SK-N-SH treated with all-trans-retinoic acid at 6 μM for 48 hours (cell line): ENCODE results near the gene OR10A6.

Source experiments
- OSR1 ChIP-seq: fragments of 250-450 bp; sonication (Bioruptor Pico); IDR thresholded peaks from 2 replicates; pipeline ENCODE4 v1.8.0; 2022; ENCODE audit warnings: moderate library complexity, mild to moderate bottlenecking, inconsistent platforms
- PATZ1 ChIP-seq: fragments of 250-450 bp; sonication (Bioruptor Pico); IDR thresholded peaks from 2 replicates; pipeline ENCODE4 v1.8.0; 2020; ENCODE audit warnings: mild to moderate bottlenecking, moderate library complexity, borderline replicate concordance
- POU6F1 ChIP-seq: fragments of 250-450 bp; sonication (Bioruptor Pico); IDR thresholded peaks from 2 replicates; pipeline ENCODE4 v1.8.0; 2021; ENCODE audit warnings: low read depth, mild to moderate bottlenecking, moderate library complexity, borderline replicate concordance
- TOX ChIP-seq: fragments of 250-450 bp; sonication (Bioruptor Pico); IDR thresholded peaks from 2 replicates; pipeline ENCODE4 v1.8.0; 2021; ENCODE audit warnings: mild to moderate bottlenecking, moderate library complexity, borderline replicate concordance
- ZC3H10 ChIP-seq: fragments of 250-450 bp; sonication (Bioruptor Pico); IDR thresholded peaks from 2 replicates; pipeline ENCODE4 v1.5.1; 2021; ENCODE audit warnings: mild to moderate bottlenecking, moderate library complexity
- ZFP3 ChIP-seq: fragments of 250-450 bp; sonication (Bioruptor Pico); IDR thresholded peaks from 2 replicates; pipeline ENCODE4 v1.5.0; 2020; ENCODE audit warnings: mild to moderate bottlenecking, moderate library complexity

DNA sequence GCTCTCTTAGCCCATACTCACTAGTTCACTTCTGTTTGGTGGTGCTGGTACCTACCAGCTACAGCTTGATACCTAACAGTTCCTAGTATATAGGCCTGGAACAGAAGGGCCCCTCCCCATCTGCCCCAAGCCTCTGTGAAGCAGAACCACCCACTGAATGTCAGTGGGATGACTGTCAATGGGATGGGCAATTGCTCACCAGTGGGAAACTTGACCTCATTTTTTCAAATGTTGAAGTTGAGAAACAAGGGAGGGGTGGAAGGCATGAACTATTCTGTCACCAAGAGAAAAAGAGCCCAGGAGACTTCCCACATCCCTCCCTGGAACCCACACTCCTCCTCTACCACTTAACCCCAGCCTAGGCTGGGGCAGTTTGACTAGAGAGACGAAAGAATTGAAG is 34.3 kb upstream of the OR10A6 start, which contains the start of gene NLRP10:
- TF ChIP-seq TOX (no peak), PATZ1 (no peak), OSR1 (no peak), POU6F1 (CRISPR knock-in tag) (no peak), ZFP3 (CRISPR knock-in tag) (no peak), ZC3H10 (CRISPR knock-in tag) (no peak)
